Measurements from ENCODE around the gene SCNN1A. TPM values are rescaled to one million over a fixed set of nuclear protein-coding genes. Genes with fewer than 3 reads are reported as not detected.
"Not testable (repeated sequence)": the region's sequence is repeated elsewhere in the genome, so short reads cannot be mapped to it uniquely, and the experiment has no call there.

SCNN1A gene
- total RNA-seq, 1 experiment from 2014 or later, result 136 TPM

GRCh38 chr12:6346235-6346832 lies 29.0 kb downstream of the SCNN1A start:
- Mint-ChIP-seq H3K27me3 (ENCODE audit: insufficient read depth, unreplicated experiment) (no peaks in the 10 kb centered on the region), H3K27ac (ENCODE audit: low read depth, unreplicated experiment) (peak overlapping the region; percentile 39), H3K4me1 (ENCODE audit: insufficient read depth, unreplicated experiment) (peaks cover 44% of the 10 kb centered on the region), H3K9me3 (ENCODE audit: unreplicated experiment) (no peaks in the 10 kb centered on the region), H3K4me3 (ENCODE audit: unreplicated experiment) (no peak overlapping the region), H3K36me3 (ENCODE audit: insufficient read depth, unreplicated experiment) (peaks cover 83% of the 10 kb centered on the region)
- POLR2A ChIA-PET, result interaction anchor here (0.6 to 24.1 kb wide), 10 partner anchors 9 to 76 kb away, joined by 3 to 739 read pairs (median 10); partner anchors contain the start of genes LTBR and SCNN1A
- no peak for TF ChIP-seq CTCF (IDR thresholded peaks at IDR 0.05; ENCODE audit: unreplicated experiment)
- no peak for DNase-seq (ENCODE audit: unreplicated experiment)
- intact Hi-C loops (cut with micrococcal nuclease), result no loop called here
- BruUV-seq (replicated peaks), result no TSS peak
- CTCF ChIA-PET, result interaction anchor here (0.7 to 1.6 kb wide), 7 partner anchors 9 to 78 kb away, joined by 3 to 7 read pairs (median 4); no protein-coding TSS in a partner anchor

DNA sequence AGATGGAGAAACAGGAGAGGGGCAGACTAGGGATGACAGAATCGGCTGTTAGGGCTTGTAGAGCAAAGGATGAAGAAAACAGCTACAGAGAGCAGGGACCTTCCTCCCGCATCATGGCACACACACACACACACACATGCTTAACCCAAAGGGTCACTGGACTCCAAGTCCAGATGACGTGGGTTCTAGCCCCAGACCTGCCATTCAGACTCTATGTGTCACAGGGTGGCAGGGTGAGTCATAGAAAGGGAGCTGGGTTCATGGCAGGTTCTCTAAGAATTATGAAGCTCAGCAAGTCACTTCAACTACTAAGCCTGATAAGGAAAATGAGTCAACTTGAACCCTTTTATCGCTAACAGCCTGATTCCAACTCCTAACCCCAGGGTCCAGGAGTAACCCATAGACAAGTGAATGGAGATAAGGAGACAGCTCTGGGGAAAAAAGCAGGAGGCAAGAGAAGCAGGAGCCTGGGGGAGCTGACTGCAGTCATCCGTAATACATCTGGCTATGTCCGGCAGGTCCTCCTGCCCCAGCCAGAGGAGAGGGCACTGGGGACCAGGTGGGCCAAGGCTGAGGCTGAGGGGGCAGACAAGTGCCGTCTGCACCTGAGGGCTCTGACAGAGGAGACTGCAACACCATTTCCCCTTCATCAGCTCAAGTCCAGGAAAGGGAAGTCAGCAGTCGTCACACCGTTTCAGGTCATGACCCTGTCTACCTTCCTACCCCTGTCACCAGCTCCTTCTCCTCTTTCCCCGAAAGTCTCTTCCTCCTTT lies 29.9 kb downstream of the SCNN1A start:
- no peak for TF ChIP-seq CTCF (IDR thresholded peaks at IDR 0.05; ENCODE audit: unreplicated experiment)
- Mint-ChIP-seq H3K4me1 (ENCODE audit: insufficient read depth, unreplicated experiment) (peaks cover 44% of the 10 kb centered on the region), H3K27ac (ENCODE audit: low read depth, unreplicated experiment) (peak overlapping the region; percentile 51), H3K4me3 (ENCODE audit: unreplicated experiment) (no peak overlapping the region), H3K36me3 (ENCODE audit: insufficient read depth, unreplicated experiment) (peaks cover 75% of the 10 kb centered on the region), H3K27me3 (ENCODE audit: insufficient read depth, unreplicated experiment) (no peaks in the 10 kb centered on the region), H3K9me3 (ENCODE audit: unreplicated experiment) (no peaks in the 10 kb centered on the region)
- no TSS peak for BruUV-seq (replicated peaks)
- ChIA-PET POLR2A (interaction anchor here (0.6 to 24.1 kb wide), 16 partner anchors 10 to 193 kb away, joined by 3 to 739 read pairs (median 6); partner anchors contain the start of genes GAPDH, LTBR, MRPL51 and SCNN1A), CTCF (interaction anchor here (0.6 to 1.6 kb wide), 10 partner anchors 9 to 731 kb away, joined by 3 to 10 read pairs (median 4); no protein-coding TSS in a partner anchor)
- DNase-seq (ENCODE audit: unreplicated experiment), result peak; percentile 88
- intact Hi-C loops (cut with micrococcal nuclease), result no loop called here

DNA sequence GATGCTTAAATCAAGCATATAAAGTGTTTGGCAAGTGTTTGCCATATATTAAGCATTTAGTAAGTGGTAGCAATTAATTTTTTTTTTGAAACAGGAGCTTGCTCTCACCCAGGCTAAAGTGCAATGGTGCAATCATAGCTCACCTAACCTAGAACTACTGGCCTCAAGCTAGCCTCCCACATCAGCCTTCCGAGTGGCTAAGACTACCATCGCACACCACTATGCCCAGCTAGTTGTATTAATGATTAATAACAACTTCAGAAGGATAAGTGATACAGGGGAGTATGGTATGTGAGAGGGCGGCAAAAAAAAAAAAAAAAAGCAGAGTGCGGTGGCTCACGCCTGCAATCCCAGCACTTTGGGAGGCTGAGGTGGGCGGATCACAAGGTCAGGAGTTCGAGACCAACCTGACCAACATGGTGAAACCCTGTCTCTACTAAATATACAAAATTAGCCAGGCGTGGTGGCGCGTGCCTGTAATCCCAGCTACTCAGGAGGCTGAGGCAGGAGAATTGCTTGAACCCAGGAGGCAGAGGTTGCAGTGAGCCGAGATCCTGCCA lies 31.2 kb downstream of the SCNN1A start:
- H3K9me3 Mint-ChIP-seq (ENCODE audit: unreplicated experiment); H3K27ac Mint-ChIP-seq (ENCODE audit: low read depth, unreplicated experiment); H3K4me3 Mint-ChIP-seq (ENCODE audit: unreplicated experiment); DNase-seq (ENCODE audit: unreplicated experiment); BruUV-seq (replicated peaks); H3K27me3 Mint-ChIP-seq (ENCODE audit: insufficient read depth, unreplicated experiment); intact Hi-C loops (cut with micrococcal nuclease): not testable (repeated sequence)
- CTCF ChIA-PET, result interaction anchor here (0.6 to 1.5 kb wide), 12 partner anchors 7 to 410 kb away, joined by 3 to 10 read pairs (median 3); no protein-coding TSS in a partner anchor
- H3K36me3 Mint-ChIP-seq (ENCODE audit: insufficient read depth, unreplicated experiment), result peaks cover 61% of the 10 kb centered on the region
- H3K4me1 Mint-ChIP-seq (ENCODE audit: insufficient read depth, unreplicated experiment), result peaks cover 44% of the 10 kb centered on the region
- POLR2A ChIA-PET, result interaction anchor here (0.6 to 24.1 kb wide), 9 partner anchors 8 to 1185 kb away, joined by 3 to 739 read pairs (median 4); partner anchors contain the start of genes LTBR and SCNN1A

GRCh38 chr12:6343518-6343917 lies 31.8 kb downstream of the SCNN1A start:
- H3K27ac Mint-ChIP-seq (ENCODE audit: low read depth, unreplicated experiment), result no peak overlapping the region
- ChIA-PET POLR2A (interaction anchor here (0.5 to 24.1 kb wide), 9 partner anchors 8 to 548 kb away, joined by 3 to 739 read pairs (median 4); partner anchors contain the start of genes LTBR and SCNN1A), CTCF (interaction anchor here (0.7 to 1.4 kb wide), 8 partner anchors 9 to 410 kb away, joined by 3 to 5 read pairs (median 3); no protein-coding TSS in a partner anchor)
- no peak overlapping the region for H3K4me3 Mint-ChIP-seq (ENCODE audit: unreplicated experiment)
- DNase-seq (ENCODE audit: unreplicated experiment), result no peak
- no peaks in the 10 kb centered on the region for H3K9me3 Mint-ChIP-seq (ENCODE audit: unreplicated experiment)
- no peaks in the 10 kb centered on the region for H3K27me3 Mint-ChIP-seq (ENCODE audit: insufficient read depth, unreplicated experiment)
- BruUV-seq (replicated peaks), result no TSS peak
- no peak for TF ChIP-seq CTCF (IDR thresholded peaks at IDR 0.05; ENCODE audit: unreplicated experiment)
- peaks cover 55% of the 10 kb centered on the region for H3K36me3 Mint-ChIP-seq (ENCODE audit: insufficient read depth, unreplicated experiment)
- peaks cover 44% of the 10 kb centered on the region for H3K4me1 Mint-ChIP-seq (ENCODE audit: insufficient read depth, unreplicated experiment)
- intact Hi-C loops (cut with micrococcal nuclease), result no loop called here

Measured in MCF 10A (cell line).